ENCODE measurements around the gene LDLRAD4.

DNA sequence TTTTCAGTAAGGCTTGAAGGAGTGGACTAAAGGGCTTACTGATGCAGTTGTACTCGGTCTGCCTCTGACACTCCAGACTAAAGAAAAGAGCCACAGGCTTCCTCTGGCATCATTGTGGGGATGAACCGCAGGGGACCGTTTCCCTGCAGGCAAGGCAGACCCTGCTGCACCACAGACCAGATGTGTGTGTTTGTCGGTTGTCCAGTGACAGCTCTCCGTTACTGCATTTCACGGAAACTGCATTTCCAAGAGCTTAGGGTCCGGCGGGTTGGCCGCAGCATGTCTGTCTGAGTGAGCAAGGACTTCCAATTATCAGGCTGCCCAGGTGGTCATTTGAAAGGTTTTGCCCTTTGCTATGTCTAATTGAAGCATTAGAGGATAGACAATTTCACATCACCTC lies 409.7 kb downstream of the LDLRAD4 start:
- TF ChIP-seq, protein P1, sequence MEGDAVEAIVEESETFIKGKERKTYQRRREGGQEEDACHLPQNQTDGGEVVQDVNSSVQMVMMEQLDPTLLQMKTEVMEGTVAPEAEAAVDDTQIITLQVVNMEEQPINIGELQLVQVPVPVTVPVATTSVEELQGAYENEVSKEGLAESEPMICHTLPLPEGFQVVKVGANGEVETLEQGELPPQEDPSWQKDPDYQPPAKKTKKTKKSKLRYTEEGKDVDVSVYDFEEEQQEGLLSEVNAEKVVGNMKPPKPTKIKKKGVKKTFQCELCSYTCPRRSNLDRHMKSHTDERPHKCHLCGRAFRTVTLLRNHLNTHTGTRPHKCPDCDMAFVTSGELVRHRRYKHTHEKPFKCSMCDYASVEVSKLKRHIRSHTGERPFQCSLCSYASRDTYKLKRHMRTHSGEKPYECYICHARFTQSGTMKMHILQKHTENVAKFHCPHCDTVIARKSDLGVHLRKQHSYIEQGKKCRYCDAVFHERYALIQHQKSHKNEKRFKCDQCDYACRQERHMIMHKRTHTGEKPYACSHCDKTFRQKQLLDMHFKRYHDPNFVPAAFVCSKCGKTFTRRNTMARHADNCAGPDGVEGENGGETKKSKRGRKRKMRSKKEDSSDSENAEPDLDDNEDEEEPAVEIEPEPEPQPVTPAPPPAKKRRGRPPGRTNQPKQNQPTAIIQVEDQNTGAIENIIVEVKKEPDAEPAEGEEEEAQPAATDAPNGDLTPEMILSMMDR (conservative IDR thresholded peaks at IDR 0.05) = no peak
- no peak for TF ChIP-seq ZFX (IDR thresholded peaks at IDR 0.05)
